ENCODE measurements around the gene EEF1AKMT1. TPM values are rescaled to one million over a fixed set of nuclear protein-coding genes. Genes with fewer than 3 reads are reported as not detected.

The EEF1AKMT1 gene
- total RNA-seq, 4 donors from 2014 or later = 1.4 to 3.6 (median 2.2) TPM; not detected in 1

- H3K27me3 ChIP-seq = no peaks in the 10 kb centered on the region
- peaks cover 0 to 10% (median 7%) of the 10 kb centered on the region in 4 donors for H3K4me1 ChIP-seq
Observed at GRCh38 chr13:20719783-20720182, 54.0 kb downstream of the EEF1AKMT1 start.

DNA sequence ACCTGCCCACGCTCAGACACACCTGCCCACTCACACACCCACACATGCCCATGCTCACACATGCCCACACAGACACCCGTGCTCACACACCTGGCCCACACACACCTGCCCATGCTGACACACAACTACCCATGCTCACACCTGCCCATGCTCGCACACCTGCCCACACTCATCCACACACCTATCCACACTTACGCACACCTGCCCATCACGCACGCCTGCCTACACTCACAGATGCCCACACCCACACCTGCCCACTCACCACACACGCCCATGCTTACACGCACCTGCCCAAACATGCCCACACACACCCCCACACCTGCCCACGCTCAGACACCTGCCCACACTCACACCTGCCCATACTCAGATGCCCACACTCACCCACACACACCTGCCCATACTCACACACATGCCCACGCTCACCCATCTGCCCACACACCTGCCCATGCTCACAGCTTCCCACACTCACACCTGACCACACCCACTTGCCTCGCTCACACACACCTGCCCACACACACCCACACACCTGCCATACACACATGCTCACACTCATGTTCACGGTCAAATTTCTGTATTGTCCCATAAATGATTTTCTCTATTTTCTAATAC lies 54.7 kb downstream of the EEF1AKMT1 start:
- Histone ChIP-seq H3K36me3 (no peaks in the 10 kb centered on the region), H3K27ac (no peak overlapping the region), H3K27me3 (no peaks in the 10 kb centered on the region), H3K4me3 (no peak overlapping the region), H3K9me3 (no peaks in the 10 kb centered on the region), H3K4me1 (peaks cover 0 to 10% (median 7%) of the 10 kb centered on the region in 4 donors)
- TF ChIP-seq, protein P1, sequence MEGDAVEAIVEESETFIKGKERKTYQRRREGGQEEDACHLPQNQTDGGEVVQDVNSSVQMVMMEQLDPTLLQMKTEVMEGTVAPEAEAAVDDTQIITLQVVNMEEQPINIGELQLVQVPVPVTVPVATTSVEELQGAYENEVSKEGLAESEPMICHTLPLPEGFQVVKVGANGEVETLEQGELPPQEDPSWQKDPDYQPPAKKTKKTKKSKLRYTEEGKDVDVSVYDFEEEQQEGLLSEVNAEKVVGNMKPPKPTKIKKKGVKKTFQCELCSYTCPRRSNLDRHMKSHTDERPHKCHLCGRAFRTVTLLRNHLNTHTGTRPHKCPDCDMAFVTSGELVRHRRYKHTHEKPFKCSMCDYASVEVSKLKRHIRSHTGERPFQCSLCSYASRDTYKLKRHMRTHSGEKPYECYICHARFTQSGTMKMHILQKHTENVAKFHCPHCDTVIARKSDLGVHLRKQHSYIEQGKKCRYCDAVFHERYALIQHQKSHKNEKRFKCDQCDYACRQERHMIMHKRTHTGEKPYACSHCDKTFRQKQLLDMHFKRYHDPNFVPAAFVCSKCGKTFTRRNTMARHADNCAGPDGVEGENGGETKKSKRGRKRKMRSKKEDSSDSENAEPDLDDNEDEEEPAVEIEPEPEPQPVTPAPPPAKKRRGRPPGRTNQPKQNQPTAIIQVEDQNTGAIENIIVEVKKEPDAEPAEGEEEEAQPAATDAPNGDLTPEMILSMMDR (IDR thresholded peaks at IDR 0.05) = no peak
- TF ChIP-seq POLR2A (IDR thresholded peaks at IDR 0.05) = no peak
- no peak for DNase-seq

More at GRCh38 chr13:20719783-20720182, 54.0 kb downstream of the EEF1AKMT1 start:
- Histone ChIP-seq H3K9me3 (no peaks in the 10 kb centered on the region), H3K36me3 (no peaks in the 10 kb centered on the region), H3K27ac (no peak overlapping the region), H3K4me3 (no peak overlapping the region)
- TF ChIP-seq, protein P1 (IDR thresholded peaks at IDR 0.05) = no peak
- no peak for TF ChIP-seq POLR2A (IDR thresholded peaks at IDR 0.05)
- no peak for DNase-seq

DNA sequence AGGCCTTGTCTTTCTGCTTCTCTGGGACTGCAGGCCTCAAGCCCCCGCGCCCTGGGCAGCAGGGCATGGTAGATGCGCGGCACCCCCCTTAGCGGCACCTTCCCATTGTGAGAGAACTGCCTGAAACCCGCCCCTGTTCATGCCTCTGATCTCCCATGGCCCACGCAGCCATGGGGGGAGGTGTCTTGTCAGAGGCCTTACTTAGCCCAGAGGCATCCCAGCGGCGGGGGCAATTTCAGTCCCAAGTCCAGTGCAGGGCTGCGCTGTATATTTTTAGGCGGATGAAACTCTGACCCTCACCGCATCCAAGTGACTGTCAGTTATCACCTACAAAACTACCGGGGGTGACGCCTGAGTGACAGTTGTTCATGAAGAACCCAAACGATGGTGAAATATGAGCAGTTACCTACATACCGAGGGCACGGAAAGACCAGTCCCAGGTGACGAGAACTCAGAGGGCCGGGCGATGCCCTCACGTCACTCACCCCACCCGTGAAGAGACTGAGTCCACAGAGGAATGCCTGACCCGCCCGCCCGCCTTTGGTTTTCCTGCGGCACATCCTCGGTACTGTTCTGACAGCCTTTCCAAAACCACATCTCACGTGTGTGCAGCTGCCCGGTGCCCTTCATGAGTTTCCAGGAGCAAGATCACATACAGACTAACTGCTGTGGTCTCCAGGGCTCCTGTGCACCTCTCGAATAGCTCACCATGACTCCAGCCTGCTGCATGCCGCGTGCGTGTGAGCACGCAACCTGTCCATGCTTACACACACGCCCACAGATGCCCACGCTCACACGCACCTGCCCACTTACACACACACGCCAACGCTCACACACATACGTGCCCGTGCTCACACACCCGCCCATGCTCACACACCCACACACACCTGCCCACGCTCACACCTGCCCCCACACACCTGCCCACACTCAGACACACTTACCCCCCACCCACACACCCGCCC lies 55.9 kb downstream of the EEF1AKMT1 start:
- Histone ChIP-seq H3K4me3 (no peak overlapping the region), H3K27ac (no peak overlapping the region), H3K4me1 (peaks cover 0 to 12% (median 7%) of the 10 kb centered on the region in 4 donors), H3K9me3 (no peaks in the 10 kb centered on the region), H3K36me3 (no peaks in the 10 kb centered on the region), H3K27me3 (no peaks in the 10 kb centered on the region)
- TF ChIP-seq POLR2A (IDR thresholded peaks at IDR 0.05) = no peak
- TF ChIP-seq, protein P1 (IDR thresholded peaks at IDR 0.05) = no peak
- DNase-seq = no peak

GRCh38 chr13:20716951-20717350 lies 56.8 kb downstream of the EEF1AKMT1 start:
- Histone ChIP-seq H3K4me1 (peaks cover 0 to 17% (median 7%) of the 10 kb centered on the region in 4 donors), H3K4me3 (no peak overlapping the region), H3K9me3 (no peaks in the 10 kb centered on the region), H3K27me3 (no peaks in the 10 kb centered on the region), H3K36me3 (no peaks in the 10 kb centered on the region), H3K27ac (no peak overlapping the region)
- no peak for DNase-seq
- TF ChIP-seq, protein P1 (IDR thresholded peaks at IDR 0.05) = no peak
- no peak for TF ChIP-seq POLR2A (IDR thresholded peaks at IDR 0.05)

GRCh38 chr13:20715330-20715712 lies 58.4 kb downstream of the EEF1AKMT1 start:
- Histone ChIP-seq H3K27me3 (no peaks in the 10 kb centered on the region), H3K4me3 (no peak overlapping the region), H3K36me3 (no peaks in the 10 kb centered on the region), H3K9me3 (no peaks in the 10 kb centered on the region), H3K27ac (no peak overlapping the region), H3K4me1 (peaks cover 0 to 9% (median 0%) of the 10 kb centered on the region in 4 donors)
- TF ChIP-seq POLR2A (IDR thresholded peaks at IDR 0.05) = no peak
- TF ChIP-seq, protein P1 (IDR thresholded peaks at IDR 0.05) = no peak
- DNase-seq = no peak

All from Peyer's patch (tissue), 4 donors.